CD4-positive, alpha-beta T cell treated with Interleukin-2 at 100 ng/mL for 4 hours (primary cell): ENCODE measurements around the gene C1orf122.

ENCODE experiments used
- DNase-seq: peaks from one replicate; pipeline ENCODE4 v3.0.0-alpha.2; 2020; ENCODE audit warnings: low spot score

C1orf122 gene

GRCh38 chr1:37797750-37798345 lies 9.7 kb upstream of the C1orf122 start:
- no peak for DNase-seq

- DNase-seq = no peak
These were observed 5.2 kb upstream of the C1orf122 start for GRCh38 chr1:37802439-37802838.

- no peak for DNase-seq
These were observed 403 bp upstream of the C1orf122 start for GRCh38 chr1:37807220-37807554.

GRCh38 chr1:37808369-37809319 lies 1.1 kb downstream of the C1orf122 start:
- no peak for DNase-seq

- DNase-seq = no peak
These were observed 2.4 kb downstream of the C1orf122 start for GRCh38 chr1:37809942-37810341.

DNA sequence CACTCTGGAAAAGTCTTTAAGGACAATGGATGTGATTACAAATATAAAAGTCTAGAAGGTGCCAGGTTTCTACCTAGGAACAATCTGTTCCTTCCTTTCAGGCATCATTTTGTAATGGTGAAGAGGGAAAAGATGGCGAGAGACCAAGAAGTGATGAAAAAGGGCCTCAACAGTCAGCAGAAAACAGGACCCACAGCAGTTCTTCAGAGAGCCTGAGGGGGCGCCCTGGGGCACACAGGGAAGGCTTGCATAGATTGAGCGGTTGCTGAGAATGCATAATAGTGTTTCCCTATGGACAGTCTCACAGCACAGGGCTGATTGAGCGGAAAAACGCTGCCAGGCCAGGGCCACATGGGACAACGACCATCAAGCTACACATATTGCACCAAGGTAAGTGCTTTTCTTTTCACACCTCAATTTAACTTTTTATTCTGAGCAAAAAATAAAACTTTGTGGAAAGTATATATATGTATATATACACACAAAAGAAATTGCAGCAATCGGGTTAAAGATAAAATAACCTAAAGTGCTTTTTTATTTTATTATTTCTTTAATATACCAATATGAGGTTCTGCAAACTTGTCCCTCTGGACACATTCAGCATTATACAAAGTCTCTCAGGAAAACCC lies 3.6 kb downstream of the C1orf122 start:
- peak; percentile 72 for DNase-seq

- DNase-seq = no peak
These were observed 6.0 kb downstream of the C1orf122 start for GRCh38 chr1:37813529-37814145.

GRCh38 chr1:37814252-37814651 lies 6.7 kb downstream of the C1orf122 start:
- no peak for DNase-seq

- no peak for DNase-seq
These were observed 9.9 kb downstream of the C1orf122 start for GRCh38 chr1:37817481-37817880.

DNA sequence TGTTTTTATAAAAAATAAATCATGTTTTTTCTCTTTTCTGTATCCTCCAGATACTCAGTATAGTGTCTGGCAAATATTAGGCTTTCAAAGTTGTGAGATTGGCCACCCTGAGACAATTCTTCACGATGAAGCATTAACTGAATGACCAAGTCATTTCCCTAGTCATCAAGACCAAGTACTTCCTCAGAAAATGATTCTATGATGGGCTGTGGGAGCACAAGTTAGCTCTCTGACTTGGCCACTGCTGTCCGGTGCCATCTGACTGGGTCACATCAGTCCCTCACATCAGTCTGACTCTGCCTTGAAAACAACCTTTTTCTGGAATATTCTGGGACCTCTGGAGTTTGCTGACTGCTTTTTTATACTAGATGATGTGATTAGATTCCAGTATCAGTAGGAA lies 13.9 kb downstream of the C1orf122 start:
- no peak for DNase-seq

- no peak for DNase-seq
These were observed 15.6 kb downstream of the C1orf122 start for GRCh38 chr1:37822906-37823815.

- no peak for DNase-seq
These were observed 16.4 kb downstream of the C1orf122 start for GRCh38 chr1:37824001-37824400.

DNA sequence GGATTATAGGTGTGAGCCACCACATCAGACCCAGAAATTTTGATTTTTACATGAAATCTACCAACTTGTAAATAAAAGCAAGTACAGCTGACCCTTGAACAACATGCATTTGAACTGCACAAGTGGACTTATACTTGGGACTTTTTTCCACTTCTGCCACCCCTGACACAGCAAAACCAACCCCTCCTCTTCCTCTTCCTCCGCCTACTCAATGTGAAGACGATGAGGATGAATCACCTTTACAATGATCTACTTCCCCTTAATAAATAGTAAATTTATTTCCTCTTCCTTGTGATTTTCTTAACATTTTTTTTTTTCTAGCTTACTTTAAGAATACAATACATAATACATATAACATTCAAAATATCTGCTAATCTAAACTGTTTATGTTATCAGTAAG lies 17.9 kb downstream of the C1orf122 start:
- DNase-seq = no peak

- no peak for DNase-seq
These were observed 21.0 kb downstream of the C1orf122 start for GRCh38 chr1:37828410-37829074.

GRCh38 chr1:37831109-37831508 lies 23.5 kb downstream of the C1orf122 start:
- DNase-seq = no peak

DNA sequence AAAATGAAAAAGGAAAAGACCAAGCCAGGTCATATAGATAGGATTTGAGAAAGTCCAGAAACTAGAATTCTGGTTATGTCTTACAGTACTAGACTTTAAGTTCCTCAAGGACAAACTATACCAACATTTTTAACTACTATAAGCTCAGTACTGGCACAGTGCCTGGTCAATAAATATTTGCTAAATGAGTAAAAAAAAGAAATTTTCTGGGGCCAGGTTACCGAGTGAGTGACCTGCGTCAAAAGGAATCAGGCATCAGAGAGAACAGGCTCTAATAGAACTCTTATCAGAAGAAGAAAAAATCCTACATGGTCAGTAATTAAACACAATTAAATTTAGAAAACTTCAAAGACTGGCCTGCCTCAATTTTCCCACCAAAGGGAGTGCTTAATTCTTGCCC lies 24.2 kb downstream of the C1orf122 start:
- no peak for DNase-seq

GRCh38 chr1:37836788-37837187 lies 29.2 kb downstream of the C1orf122 start:
- no peak for DNase-seq

DNA sequence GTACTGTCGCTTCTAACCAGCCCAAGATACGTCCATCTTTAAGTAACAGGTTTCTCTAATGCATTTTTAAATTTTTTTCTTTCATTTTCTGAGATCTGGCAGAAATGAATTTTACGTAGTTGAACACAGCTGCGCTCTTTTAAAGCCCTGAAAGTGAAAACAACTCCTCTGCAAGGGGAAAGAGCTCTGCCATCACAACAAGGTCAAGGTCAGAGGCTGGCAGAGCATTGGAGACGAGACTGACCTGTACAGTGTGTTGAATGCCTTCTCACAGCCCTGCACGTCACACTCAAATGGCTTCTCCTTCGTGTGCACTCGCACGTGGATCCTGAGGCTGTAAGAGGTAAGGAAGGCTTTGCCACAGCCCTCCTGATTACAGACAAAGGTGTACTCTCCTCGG lies 32.1 kb downstream of the C1orf122 start:
- DNase-seq = no peak

DNA sequence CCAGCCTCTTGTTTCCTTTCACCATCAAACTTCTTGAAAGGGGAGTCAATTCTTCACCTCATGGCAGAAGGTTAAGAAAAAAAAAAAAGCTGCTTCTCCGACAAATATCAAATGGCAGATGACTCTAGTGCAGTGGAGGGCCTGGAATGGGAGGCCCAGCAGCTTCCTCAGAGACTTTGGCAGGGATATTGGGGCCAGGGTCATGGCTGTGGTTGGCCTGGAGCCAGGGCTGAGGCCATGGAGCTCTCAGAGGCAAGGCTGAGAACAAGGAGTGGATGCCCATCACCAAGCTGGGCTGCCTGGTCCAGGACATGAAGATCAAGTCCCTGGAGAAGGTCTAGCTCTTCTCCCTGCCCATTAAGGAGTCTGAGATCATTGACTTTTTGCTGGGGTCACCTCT lies 33.1 kb downstream of the C1orf122 start:
- DNase-seq = no peak

- no peak for DNase-seq
These were observed 34.1 kb downstream of the C1orf122 start for GRCh38 chr1:37841652-37842051.

GRCh38 chr1:37844536-37844935 lies 36.9 kb downstream of the C1orf122 start:
- no peak for DNase-seq
